Measurements from ENCODE around the gene SEZ6L2. TPM values are rescaled to one million over a fixed set of nuclear protein-coding genes. Genes with fewer than 3 reads are reported as not detected.

Gene SEZ6L2
- total RNA-seq, 6 experiments from 2014 or later, result 1.5 to 4.5 (median 3.9) TPM

- TF ChIP-seq CTCF (IDR thresholded peaks at IDR 0.05), result no peak
- no peak for DNase-seq
- H3K4me3 Mint-ChIP-seq, result peak overlapping the region; percentile 61; the same call in 1 of the 2 replicates
- H3K36me3 Mint-ChIP-seq (ENCODE audit: low read depth), result no peaks in the 10 kb centered on the region; the same call in 1 of the 2 replicates
- no peaks in the 10 kb centered on the region for H3K9me3 Mint-ChIP-seq
- no peak overlapping the region; the same call in 1 of the 2 replicates for H3K27ac Mint-ChIP-seq
- peaks cover 27% of the 10 kb centered on the region for H3K27me3 Mint-ChIP-seq (ENCODE audit: insufficient read depth)
- peaks cover 12% of the 10 kb centered on the region for H3K4me1 Mint-ChIP-seq (ENCODE audit: low read depth)
These were observed 390 bp downstream of the SEZ6L2 start for GRCh38 chr16:29898804-29899515.

GRCh38 chr16:29898135-29898803 is 1.1 kb downstream of the SEZ6L2 start:
- Mint-ChIP-seq H3K27me3 (ENCODE audit: insufficient read depth) (peaks cover 27% of the 10 kb centered on the region), H3K27ac (no peak overlapping the region), H3K4me3 (peak overlapping the region; percentile 61; the same call in 1 of the 2 replicates), H3K36me3 (ENCODE audit: low read depth) (no peaks in the 10 kb centered on the region), H3K9me3 (no peaks in the 10 kb centered on the region), H3K4me1 (ENCODE audit: low read depth) (peaks cover 6% of the 10 kb centered on the region)
- DNase-seq, result no peak
- no peak for TF ChIP-seq CTCF (IDR thresholded peaks at IDR 0.05)

GRCh38 chr16:29897333-29897732 is 2.0 kb downstream of the SEZ6L2 start:
- H3K27ac Mint-ChIP-seq, result no peak overlapping the region
- H3K27me3 Mint-ChIP-seq (ENCODE audit: insufficient read depth), result peaks cover 27% of the 10 kb centered on the region
- TF ChIP-seq CTCF (IDR thresholded peaks at IDR 0.05), result no peak
- H3K4me3 Mint-ChIP-seq, result no peak overlapping the region
- peaks cover 6% of the 10 kb centered on the region for H3K4me1 Mint-ChIP-seq (ENCODE audit: low read depth)
- no peaks in the 10 kb centered on the region for H3K36me3 Mint-ChIP-seq (ENCODE audit: low read depth)
- H3K9me3 Mint-ChIP-seq, result no peaks in the 10 kb centered on the region
- no peak for DNase-seq

GRCh38 chr16:29896841-29897240 is 2.5 kb downstream of the SEZ6L2 start:
- H3K27ac Mint-ChIP-seq, result no peak overlapping the region

GRCh38 chr16:29894352-29894751 is 5.0 kb downstream of the SEZ6L2 start:
- DNase-seq, result no peak
- Mint-ChIP-seq H3K4me1 (ENCODE audit: low read depth) (no peaks in the 10 kb centered on the region), H3K27ac (no peak overlapping the region), H3K36me3 (ENCODE audit: low read depth) (no peaks in the 10 kb centered on the region), H3K4me3 (no peak overlapping the region), H3K27me3 (ENCODE audit: insufficient read depth) (peaks cover 23% of the 10 kb centered on the region), H3K9me3 (no peaks in the 10 kb centered on the region)
- no peak for TF ChIP-seq CTCF (IDR thresholded peaks at IDR 0.05)

More at GRCh38 chr16:29896841-29897240, 2.5 kb downstream of the SEZ6L2 start:
- H3K27me3 Mint-ChIP-seq (ENCODE audit: insufficient read depth), result peaks cover 27% of the 10 kb centered on the region
- no peak overlapping the region for H3K4me3 Mint-ChIP-seq
- peaks cover 2% of the 10 kb centered on the region for H3K4me1 Mint-ChIP-seq (ENCODE audit: low read depth)
- no peak for DNase-seq
- no peak for TF ChIP-seq CTCF (IDR thresholded peaks at IDR 0.05)
- no peaks in the 10 kb centered on the region for H3K36me3 Mint-ChIP-seq (ENCODE audit: low read depth)
- no peaks in the 10 kb centered on the region for H3K9me3 Mint-ChIP-seq
